CD4-positive, alpha-beta T cell (primary cell): ENCODE measurements around the gene OTOGL. TPM values are rescaled to one million over a fixed set of nuclear protein-coding genes. Genes with fewer than 3 reads are reported as not detected.

Experiments used
- ATAC-seq: fragments of 200-7000 bp; cut with Tn5 transposase; one replicate; pipeline ENCODE4 v1.10.0; 2022; ENCODE audit warnings: mild to moderate bottlenecking; ENCODE audit not compliant: poor library complexity
- CTCF ChIA-PET: fragments of 350-600 bp; sonication (Branson Sonifier 250); formaldehyde crosslinking; loops from one replicate; lab custom pipeline; 2021; ENCODE audit warnings: antibody characterized with exemption, inconsistent platforms; lab: Charles Lee
- POLR2A ChIA-PET: fragments of 350-600 bp; sonication (Branson Sonifier 250); formaldehyde crosslinking; loops from one replicate; lab custom pipeline; 2021; ENCODE audit warnings: antibody characterized with exemption, inconsistent platforms; lab: Charles Lee
- DNase-seq, 14 experiments: peaks; one replicate each; pipeline ENCODE4 v3.0.0-alpha.2; 2013 to 2020; ENCODE audit warnings: mixed read lengths in 2 of 14
- H3K27ac ChIP-seq, 2 donors: one replicate each; pipeline versions ENCODE4 v1.5.1 to v1.7.0; 2013; ENCODE audit warnings: low read length in 2 of 2, low read depth in 1 of 2, mild to moderate bottlenecking in 1 of 2
- H3K27me3 ChIP-seq, 2 experiments: 1 replicate in 1 of 2; 2 replicates in 1 of 2; pipeline versions ENCODE4 v1.6.1 to v1.7.0; 2013; ENCODE audit warnings: low read length in 2 of 2, control low read depth in 1 of 2, mild to moderate bottlenecking in 1 of 2, moderate library complexity in 1 of 2; ENCODE audit not compliant: insufficient read depth in 2 of 2, control insufficient read depth in 1 of 2
- H3K36me3 ChIP-seq: one replicate; pipeline ENCODE4 v1.6.1; 2013; ENCODE audit warnings: low read length, control low read depth; ENCODE audit not compliant: insufficient read depth
- H3K4me1 ChIP-seq: one replicate; pipeline ENCODE4 v1.6.1; 2013; ENCODE audit warnings: low read length, control low read depth; ENCODE audit not compliant: insufficient read depth
- H3K4me3 ChIP-seq: one replicate; pipeline ENCODE4 v1.5.1; 2013; ENCODE audit warnings: mild to moderate bottlenecking, low read length, moderate library complexity
- H3K9me3 ChIP-seq, 2 experiments: 1 replicate in 1 of 2; 2 replicates in 1 of 2; pipeline versions ENCODE4 v1.6.1 to v1.7.0; 2013; ENCODE audit warnings: low read length in 2 of 2, mild to moderate bottlenecking in 2 of 2, control low read depth in 1 of 2, moderate library complexity in 1 of 2; ENCODE audit not compliant: control insufficient read depth in 1 of 2, insufficient read depth in 1 of 2
- H3K27ac Mint-ChIP-seq: one replicate; pipeline ENCODE4 v1.8.0; 2020; ENCODE audit warnings: mixed read lengths
- H3K27me3 Mint-ChIP-seq: one replicate; pipeline ENCODE4 v1.8.0; 2021; ENCODE audit warnings: mixed read lengths
- H3K36me3 Mint-ChIP-seq: one replicate; pipeline ENCODE4 v1.8.0; 2021; ENCODE audit warnings: low read depth, mixed read lengths
- H3K4me1 Mint-ChIP-seq: one replicate; pipeline ENCODE4 v1.8.0; 2021; ENCODE audit warnings: low read depth, mixed read lengths
- H3K4me3 Mint-ChIP-seq: one replicate; pipeline ENCODE4 v1.8.0; 2020; ENCODE audit warnings: mild to moderate bottlenecking, mixed read lengths
- H3K9me3 Mint-ChIP-seq: one replicate; pipeline ENCODE4 v1.8.0; 2020; ENCODE audit warnings: mixed read lengths
- intact Hi-C, 2 experiments: fragments of 100-400 bp; cut with DNase I in 1 of 2; cut with micrococcal nuclease in 1 of 2; formaldehyde crosslinking; loops; one replicate each; pipeline versions ENCODE4 v1.15.1 to v1.9.0; 2023 to 2025; cut with DNase I, micrococcal nuclease
- total RNA-seq, 174 experiments: library from RNA in 2 of 174; stranded (reverse) in 2 of 174; gene quantifications; one replicate each; pipeline ENCODE4 v1.2.3 and lab custom pipeline; 2021 to 2026
- TF ChIP-seq, protein P1 (sequence below): fragments of 200-600 bp; IDR thresholded peaks from one replicate; pipeline ENCODE4 v1.8.0; 2022; ENCODE audit warnings: antibody characterized with exemption, mild to moderate bottlenecking

Gene OTOGL
- total RNA-seq, 2 experiments from 2014 or later = not detected

DNA sequence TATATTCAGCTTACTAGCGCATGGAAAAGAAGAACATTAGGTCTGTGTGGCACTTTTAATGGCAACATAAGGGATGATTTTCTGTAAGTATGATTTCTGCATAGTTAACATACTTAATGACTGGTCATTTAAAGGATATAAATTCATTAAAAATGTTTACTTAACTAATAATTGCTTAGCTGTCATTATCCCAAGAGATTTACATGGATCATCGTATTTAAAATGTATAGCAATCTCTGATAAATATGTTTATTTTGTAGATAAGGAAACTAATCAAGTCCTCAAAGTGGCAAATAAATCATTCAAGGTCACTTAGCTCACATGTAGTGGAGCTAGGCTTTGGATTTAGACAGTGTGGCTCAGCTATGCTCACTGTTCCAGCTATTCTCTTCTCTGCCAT, 158.6 kb downstream of the OTOGL start:
- ATAC-seq (no peak), DNase-seq (no peak)
- Histone ChIP-seq H3K27ac (no peak overlapping the region), H3K9me3 (no peaks in the 10 kb centered on the region), H3K27me3 (no peaks in the 10 kb centered on the region), H3K36me3 (no peaks in the 10 kb centered on the region), H3K4me3 (no peak overlapping the region), H3K4me1 (no peaks in the 10 kb centered on the region)
- H3K27ac Mint-ChIP-seq = no peak overlapping the region
- intact Hi-C loops = no loop called here
- POLR2A ChIA-PET = no interaction called here
- peaks cover 19% of the 10 kb centered on the region for H3K27me3 Mint-ChIP-seq
- no peaks in the 10 kb centered on the region for H3K4me1 Mint-ChIP-seq
- H3K9me3 Mint-ChIP-seq = no peaks in the 10 kb centered on the region
- TF ChIP-seq, protein P1, sequence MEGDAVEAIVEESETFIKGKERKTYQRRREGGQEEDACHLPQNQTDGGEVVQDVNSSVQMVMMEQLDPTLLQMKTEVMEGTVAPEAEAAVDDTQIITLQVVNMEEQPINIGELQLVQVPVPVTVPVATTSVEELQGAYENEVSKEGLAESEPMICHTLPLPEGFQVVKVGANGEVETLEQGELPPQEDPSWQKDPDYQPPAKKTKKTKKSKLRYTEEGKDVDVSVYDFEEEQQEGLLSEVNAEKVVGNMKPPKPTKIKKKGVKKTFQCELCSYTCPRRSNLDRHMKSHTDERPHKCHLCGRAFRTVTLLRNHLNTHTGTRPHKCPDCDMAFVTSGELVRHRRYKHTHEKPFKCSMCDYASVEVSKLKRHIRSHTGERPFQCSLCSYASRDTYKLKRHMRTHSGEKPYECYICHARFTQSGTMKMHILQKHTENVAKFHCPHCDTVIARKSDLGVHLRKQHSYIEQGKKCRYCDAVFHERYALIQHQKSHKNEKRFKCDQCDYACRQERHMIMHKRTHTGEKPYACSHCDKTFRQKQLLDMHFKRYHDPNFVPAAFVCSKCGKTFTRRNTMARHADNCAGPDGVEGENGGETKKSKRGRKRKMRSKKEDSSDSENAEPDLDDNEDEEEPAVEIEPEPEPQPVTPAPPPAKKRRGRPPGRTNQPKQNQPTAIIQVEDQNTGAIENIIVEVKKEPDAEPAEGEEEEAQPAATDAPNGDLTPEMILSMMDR = no peak
- CTCF ChIA-PET = no interaction called here
- H3K4me3 Mint-ChIP-seq = no peak overlapping the region
- H3K36me3 Mint-ChIP-seq = no peaks in the 10 kb centered on the region

DNA sequence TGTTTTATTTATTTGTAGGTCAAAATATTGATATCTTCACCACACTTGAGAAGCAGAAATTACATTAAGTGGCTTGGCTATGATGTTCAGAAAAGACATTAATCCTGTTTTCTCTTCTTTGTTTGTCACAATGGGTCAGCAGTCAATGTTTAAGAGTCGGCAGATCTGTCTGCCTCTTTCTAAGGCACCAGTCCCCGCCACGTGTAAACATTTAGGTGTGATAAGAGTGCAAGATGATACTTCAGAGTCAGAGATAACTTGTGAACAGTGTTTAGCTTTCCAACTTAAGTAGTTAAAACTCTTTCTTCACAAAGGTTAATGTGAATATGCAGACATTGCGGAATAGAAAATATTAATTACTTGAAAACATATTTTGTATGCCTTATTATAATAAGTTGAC, 160.9 kb downstream of the OTOGL start:
- Histone ChIP-seq H3K4me1 (no peaks in the 10 kb centered on the region), H3K27me3 (no peaks in the 10 kb centered on the region), H3K4me3 (no peak overlapping the region), H3K27ac (no peak overlapping the region), H3K36me3 (no peaks in the 10 kb centered on the region), H3K9me3 (no peaks in the 10 kb centered on the region)
- ChIA-PET POLR2A (no interaction called here), CTCF (no interaction called here)
- H3K9me3 Mint-ChIP-seq = no peaks in the 10 kb centered on the region
- H3K27me3 Mint-ChIP-seq = peaks cover 22% of the 10 kb centered on the region
- H3K4me1 Mint-ChIP-seq = no peaks in the 10 kb centered on the region
- H3K36me3 Mint-ChIP-seq = no peaks in the 10 kb centered on the region
- no peak overlapping the region for H3K27ac Mint-ChIP-seq
- TF ChIP-seq, protein P1 = no peak
- intact Hi-C loops = loop anchor here in 1 of 2 experiments (10.0 kb wide), 1 partner anchor 205 kb away; no protein-coding TSS in a partner anchor
- no peak for ATAC-seq
- H3K4me3 Mint-ChIP-seq = no peak overlapping the region
- DNase-seq = no peak

DNA sequence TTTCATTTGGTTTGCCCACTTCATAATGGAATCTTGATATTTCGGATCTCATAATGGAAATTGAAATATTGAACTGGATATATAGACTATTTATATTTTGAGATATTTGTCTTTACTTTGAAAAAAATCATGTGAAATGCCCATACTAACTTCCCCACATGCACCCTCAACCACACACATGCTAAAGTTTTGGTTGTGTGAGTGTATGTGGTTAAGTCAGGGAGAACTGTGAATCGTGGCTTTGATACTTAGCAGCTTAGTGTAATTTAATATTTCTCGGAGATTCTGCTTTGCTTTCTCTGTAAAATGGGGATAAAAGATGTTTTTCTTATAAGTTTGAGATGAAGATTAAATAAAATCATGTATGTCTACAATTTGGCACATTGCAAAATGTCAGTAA, 162.1 kb downstream of the OTOGL start:
- H3K4me1 Mint-ChIP-seq = no peaks in the 10 kb centered on the region
- Histone ChIP-seq H3K36me3 (no peaks in the 10 kb centered on the region), H3K27ac (no peak overlapping the region), H3K9me3 (no peaks in the 10 kb centered on the region), H3K4me3 (no peak overlapping the region), H3K27me3 (no peaks in the 10 kb centered on the region), H3K4me1 (no peaks in the 10 kb centered on the region)
- CTCF ChIA-PET = interaction anchor here (0.6 kb wide), 1 partner anchor 398 kb away, joined by 4 read pairs; no protein-coding TSS in a partner anchor
- TF ChIP-seq, protein P1 = no peak
- H3K36me3 Mint-ChIP-seq = no peaks in the 10 kb centered on the region
- DNase-seq = peak in 1 of 14 experiments; percentile 3
- ATAC-seq = no peak
- no peak overlapping the region for H3K27ac Mint-ChIP-seq
- peaks cover 19% of the 10 kb centered on the region for H3K27me3 Mint-ChIP-seq
- intact Hi-C loops = loop anchor here in 1 of 2 experiments (10.0 kb wide), 1 partner anchor 207 kb away; no protein-coding TSS in a partner anchor
- H3K4me3 Mint-ChIP-seq = no peak overlapping the region
- POLR2A ChIA-PET = no interaction called here
- H3K9me3 Mint-ChIP-seq = no peaks in the 10 kb centered on the region
